Activated naive CD8-positive, alpha-beta T cell treated with anti-CD3 and anti-CD28 coated beads, Interleukin-2, amount 50 U/mL, for 16 hours (primary cell): ENCODE results near the gene MON2.
"Not testable (repeated sequence)": the region's sequence is repeated elsewhere in the genome, so short reads cannot be mapped to it uniquely, and the experiment has no call there.

Experiments used
- DNase-seq: peaks from one replicate; pipeline ENCODE4 v3.0.0-alpha.2; 2020; ENCODE audit warnings: low read depth, low spot score

MON2 gene

GRCh38 chr12:62543324-62543723 lies 76.7 kb downstream of the MON2 start:
- no peak for DNase-seq

- no peak for DNase-seq
These were observed 77.1 kb downstream of the MON2 start for GRCh38 chr12:62543741-62544140.

- DNase-seq = no peak
These were observed 86.4 kb downstream of the MON2 start for GRCh38 chr12:62552906-62553556.

GRCh38 chr12:62559366-62559765 lies 92.7 kb downstream of the MON2 start:
- DNase-seq = not testable (repeated sequence)

- no peak for DNase-seq
These were observed 96.2 kb downstream of the MON2 start for GRCh38 chr12:62562846-62563245.

- no peak for DNase-seq
These were observed 108.4 kb downstream of the MON2 start for GRCh38 chr12:62575036-62575435.

DNA sequence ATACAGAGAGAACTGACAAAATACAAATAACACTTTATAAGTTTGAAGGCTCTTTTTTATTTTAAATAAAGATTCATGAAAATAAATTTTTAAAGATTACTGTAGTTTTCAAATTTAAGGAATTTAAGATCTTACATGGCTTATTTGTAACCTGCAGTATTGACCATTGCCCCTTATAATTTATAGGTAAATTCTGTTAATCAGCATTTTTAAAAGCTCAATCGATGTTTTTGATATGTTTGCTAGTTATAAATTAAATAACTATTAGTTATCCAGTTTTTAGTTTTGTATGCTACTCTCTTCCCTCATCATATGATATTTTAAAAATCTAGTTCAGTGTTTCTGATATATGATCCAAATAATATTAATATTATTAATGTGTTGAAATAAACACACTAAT lies 109.9 kb downstream of the MON2 start:
- DNase-seq = no peak

DNA sequence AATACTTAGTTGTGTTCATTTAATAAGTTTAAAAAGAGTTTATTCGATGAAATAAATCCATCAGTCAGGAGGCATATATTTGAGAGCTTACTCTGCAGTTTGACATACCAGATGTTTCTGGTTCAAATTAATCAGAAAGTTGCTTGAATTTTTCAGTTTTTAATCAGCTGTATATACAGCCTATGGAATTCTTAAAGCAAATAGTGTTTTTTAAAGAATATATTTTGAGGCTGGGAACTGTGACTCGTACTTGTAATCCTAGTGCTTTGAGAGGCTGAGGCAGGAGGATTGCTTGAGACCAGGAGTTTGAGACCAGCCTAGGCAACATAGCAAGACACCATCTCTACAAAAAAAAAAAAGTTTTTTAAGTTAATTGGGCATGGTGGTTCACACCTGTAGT lies 112.1 kb downstream of the MON2 start:
- DNase-seq = no peak

- DNase-seq = no peak
These were observed 114.8 kb downstream of the MON2 start for GRCh38 chr12:62581288-62582064.

- no peak for DNase-seq
These were observed 115.4 kb downstream of the MON2 start for GRCh38 chr12:62582065-62582366.

- no peak for DNase-seq
These were observed 118.0 kb downstream of the MON2 start for GRCh38 chr12:62584619-62585018.

DNA sequence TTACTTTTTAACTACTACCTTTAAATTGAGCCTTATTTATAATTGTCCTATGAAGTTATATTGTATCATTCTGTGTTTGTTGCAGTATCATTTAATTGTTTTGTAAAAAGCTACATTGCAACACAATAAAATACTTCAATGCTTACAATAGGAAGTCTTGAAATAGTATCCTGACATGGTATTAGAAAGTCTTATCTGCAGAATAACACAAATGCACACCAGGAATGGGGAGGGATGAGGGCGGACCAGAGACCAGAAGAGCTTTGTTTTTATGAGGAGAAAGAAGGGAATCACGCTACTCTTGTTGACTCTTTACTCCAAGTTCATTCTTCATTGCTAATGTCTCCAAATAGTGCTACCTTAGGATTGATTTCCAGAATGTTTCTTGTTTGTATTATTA lies 120.2 kb downstream of the MON2 start:
- no peak for DNase-seq

GRCh38 chr12:62588916-62589315 lies 122.3 kb downstream of the MON2 start:
- no peak for DNase-seq

- DNase-seq = no peak
These were observed 130.6 kb downstream of the MON2 start for GRCh38 chr12:62597253-62597652.

- no peak for DNase-seq
These were observed 132.2 kb downstream of the MON2 start for GRCh38 chr12:62598846-62599245.

DNA sequence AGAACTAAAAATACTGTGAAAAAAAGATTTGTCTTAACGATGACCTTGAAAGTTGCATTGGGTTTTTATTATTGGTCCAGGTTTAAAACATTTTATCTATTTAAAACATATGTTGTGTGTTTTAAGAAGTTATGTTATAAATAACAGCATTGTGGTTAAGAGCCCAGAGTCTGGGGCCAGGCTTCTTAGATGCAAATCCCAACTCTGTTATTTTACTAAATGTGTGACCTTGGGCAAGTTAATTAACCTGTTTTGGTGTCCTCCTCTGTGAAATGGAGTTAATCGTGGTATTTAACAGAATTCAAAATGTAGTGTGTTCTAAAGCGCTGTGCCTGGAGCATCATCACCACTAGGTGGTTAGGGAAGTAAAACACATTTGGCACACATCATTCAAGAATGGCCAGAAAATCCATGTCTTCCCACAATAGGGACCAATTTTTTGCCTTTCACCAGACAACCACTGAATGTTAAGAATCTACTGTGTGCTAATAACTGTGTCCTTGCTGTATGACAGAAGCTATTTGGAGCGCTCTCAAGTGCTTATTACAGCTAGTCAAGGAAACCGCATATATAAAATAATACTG lies 133.3 kb downstream of the MON2 start:
- no peak for DNase-seq

- DNase-seq = no peak
These were observed 135.1 kb downstream of the MON2 start for GRCh38 chr12:62601765-62602164.

- peak; percentile 64 for DNase-seq
These were observed 135.8 kb downstream of the MON2 start for GRCh38 chr12:62602255-62603060.

DNA sequence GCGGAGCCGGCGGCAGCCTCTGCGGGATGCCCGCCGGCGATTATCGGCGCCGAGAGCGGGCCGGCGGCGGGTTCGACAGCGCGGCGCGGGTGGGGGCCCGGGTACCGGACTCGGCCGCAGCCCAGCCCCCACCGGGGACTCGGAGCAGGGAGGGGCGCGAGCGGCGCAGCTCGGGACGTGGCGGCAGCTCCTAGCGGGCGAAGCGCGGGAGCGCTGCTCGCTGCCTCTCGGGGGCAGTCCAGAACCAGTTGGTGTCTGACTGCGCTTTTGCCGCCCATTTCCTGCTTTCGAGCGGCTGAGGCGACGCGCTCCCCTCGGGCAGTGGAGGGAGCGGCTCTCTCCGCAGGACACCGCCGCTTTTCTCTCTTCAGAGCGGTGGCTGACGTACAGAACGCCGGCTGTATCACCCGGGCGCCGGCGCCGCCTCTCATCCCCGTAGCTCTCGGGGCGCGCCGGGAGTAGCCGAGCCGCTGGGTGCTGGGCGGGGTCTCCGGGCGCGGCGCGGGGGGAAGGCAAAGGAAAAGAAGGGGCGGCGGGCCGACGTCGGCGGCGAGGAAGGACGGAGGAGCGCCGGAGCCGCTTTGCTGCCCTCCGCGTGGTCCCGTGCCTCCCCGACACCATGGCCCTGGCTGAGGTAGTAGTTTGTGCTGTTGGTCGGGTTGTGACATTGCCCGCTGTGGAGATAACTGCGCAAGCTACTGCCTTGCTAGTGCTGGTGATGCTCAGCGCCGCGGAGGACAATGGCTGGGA lies 136.6 kb downstream of the MON2 start:
- DNase-seq = peak; percentile 47

- no peak for DNase-seq
These were observed 137.1 kb downstream of the MON2 start for GRCh38 chr12:62603811-62604098.

- DNase-seq = no peak
These were observed 137.7 kb downstream of the MON2 start for GRCh38 chr12:62604373-62604772.

DNA sequence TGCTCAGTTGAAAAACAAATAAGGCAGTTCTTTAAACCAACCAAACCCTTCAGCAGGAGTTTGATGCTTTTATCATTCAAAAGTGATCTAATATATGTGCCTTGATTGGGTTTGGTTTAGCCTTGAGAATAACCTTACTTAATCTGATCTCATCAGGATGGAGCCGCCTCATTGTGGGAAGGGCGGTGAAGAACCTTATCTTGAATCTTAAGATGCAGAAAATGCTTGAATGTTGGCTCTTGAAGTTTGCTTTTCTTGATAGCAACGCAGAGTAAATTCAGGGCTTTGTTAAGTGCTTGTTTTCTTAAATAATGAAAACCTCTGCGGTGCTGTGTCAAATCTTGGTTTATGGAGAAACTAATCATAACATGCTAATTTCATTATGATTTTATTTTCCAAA lies 138.2 kb downstream of the MON2 start:
- DNase-seq = no peak
